LNCaP clone FGC (cell line): ENCODE results near the gene TCEANC2.

Experiments
- DNase-seq: peaks from one replicate; pipeline ENCODE4 v3.0.0-alpha.2; 2011; ENCODE audit warnings: low read depth
- H3K4me3 ChIP-seq: 2 replicates; pipeline ENCODE4 v1.5.1; 2011; ENCODE audit warnings: mild to moderate bottlenecking, low read depth, low read length, control low read depth
- TF ChIP-seq, protein P1 (sequence below): IDR thresholded peaks from 2 replicates; pipeline ENCODE4 v1.5.1; 2012; ENCODE audit warnings: mild to moderate bottlenecking; ENCODE audit not compliant: control insufficient read depth, insufficient read depth; ENCODE audit errors: extremely low read depth

TCEANC2 gene

GRCh38 chr1:54108156-54108555, 54.7 kb downstream of the TCEANC2 start:
- H3K4me3 ChIP-seq = no peak overlapping the region
- TF ChIP-seq, protein P1, sequence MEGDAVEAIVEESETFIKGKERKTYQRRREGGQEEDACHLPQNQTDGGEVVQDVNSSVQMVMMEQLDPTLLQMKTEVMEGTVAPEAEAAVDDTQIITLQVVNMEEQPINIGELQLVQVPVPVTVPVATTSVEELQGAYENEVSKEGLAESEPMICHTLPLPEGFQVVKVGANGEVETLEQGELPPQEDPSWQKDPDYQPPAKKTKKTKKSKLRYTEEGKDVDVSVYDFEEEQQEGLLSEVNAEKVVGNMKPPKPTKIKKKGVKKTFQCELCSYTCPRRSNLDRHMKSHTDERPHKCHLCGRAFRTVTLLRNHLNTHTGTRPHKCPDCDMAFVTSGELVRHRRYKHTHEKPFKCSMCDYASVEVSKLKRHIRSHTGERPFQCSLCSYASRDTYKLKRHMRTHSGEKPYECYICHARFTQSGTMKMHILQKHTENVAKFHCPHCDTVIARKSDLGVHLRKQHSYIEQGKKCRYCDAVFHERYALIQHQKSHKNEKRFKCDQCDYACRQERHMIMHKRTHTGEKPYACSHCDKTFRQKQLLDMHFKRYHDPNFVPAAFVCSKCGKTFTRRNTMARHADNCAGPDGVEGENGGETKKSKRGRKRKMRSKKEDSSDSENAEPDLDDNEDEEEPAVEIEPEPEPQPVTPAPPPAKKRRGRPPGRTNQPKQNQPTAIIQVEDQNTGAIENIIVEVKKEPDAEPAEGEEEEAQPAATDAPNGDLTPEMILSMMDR = no peak
- no peak for DNase-seq

GRCh38 chr1:54109129-54110090, 56.0 kb downstream of the TCEANC2 start:
- H3K4me3 ChIP-seq = no peak overlapping the region
- DNase-seq = no peak

DNA sequence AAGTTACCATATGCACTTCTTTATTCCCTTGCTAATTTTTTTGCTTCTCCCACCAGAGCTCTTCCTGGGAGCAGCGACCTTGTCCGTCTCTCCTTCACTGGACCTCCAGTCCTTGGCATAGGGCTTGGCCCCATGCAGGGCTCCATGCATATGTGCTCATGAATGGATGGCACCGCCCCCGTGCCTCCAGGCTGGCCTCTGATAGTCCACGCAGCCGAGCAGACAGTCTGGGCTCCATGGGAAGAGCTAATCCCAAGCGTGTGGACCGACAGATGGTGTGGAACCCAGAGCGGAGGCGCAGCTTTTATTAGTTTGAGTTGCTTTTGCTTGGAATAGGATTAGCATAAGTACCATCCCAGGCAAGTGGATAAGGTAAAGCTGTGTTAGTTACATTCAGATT, 57.6 kb downstream of the TCEANC2 start:
- H3K4me3 ChIP-seq = no peak overlapping the region
- TF ChIP-seq, protein P1 = no peak
- DNase-seq = no peak

More at GRCh38 chr1:54109129-54110090, 56.0 kb downstream of the TCEANC2 start:
- TF ChIP-seq, protein P1 = no peak

- DNase-seq = no peak
- no peak overlapping the region for H3K4me3 ChIP-seq
Observed at GRCh38 chr1:54111624-54112023, 58.2 kb downstream of the TCEANC2 start.

DNA sequence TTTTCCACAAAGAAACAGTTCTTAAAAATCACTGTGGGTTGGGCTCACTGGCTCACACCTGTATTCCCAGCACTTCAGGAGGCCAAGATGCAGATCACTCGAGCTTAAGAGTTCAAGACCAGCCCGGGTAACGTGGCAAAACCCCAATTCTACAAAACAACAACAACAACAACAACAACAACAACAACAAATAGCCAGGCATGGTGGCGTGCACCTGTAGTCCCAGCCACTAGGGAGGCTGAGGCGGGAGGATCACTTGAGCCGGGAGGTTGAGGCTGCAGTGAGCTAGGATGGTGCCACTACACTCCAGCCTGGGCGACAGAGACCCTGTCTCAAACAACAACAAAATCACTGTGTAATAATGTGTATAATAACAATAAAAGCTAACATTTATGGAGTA, 58.6 kb downstream of the TCEANC2 start:
- no peak for DNase-seq
- TF ChIP-seq, protein P1 = no peak
- H3K4me3 ChIP-seq = no peak overlapping the region

More at GRCh38 chr1:54111624-54112023, 58.2 kb downstream of the TCEANC2 start:
- TF ChIP-seq, protein P1 = no peak

GRCh38 chr1:54112705-54113368, 59.4 kb downstream of the TCEANC2 start:
- TF ChIP-seq, protein P1 = no peak
- no peak for DNase-seq
- H3K4me3 ChIP-seq = no peak overlapping the region
